ENCODE measurements around the gene HDAC9. TPM values are rescaled to one million over a fixed set of nuclear protein-coding genes. Genes with fewer than 3 reads are reported as not detected.

Gene HDAC9
- total RNA-seq, 1 donor from 2014 or later: 27.6 TPM

DNA sequence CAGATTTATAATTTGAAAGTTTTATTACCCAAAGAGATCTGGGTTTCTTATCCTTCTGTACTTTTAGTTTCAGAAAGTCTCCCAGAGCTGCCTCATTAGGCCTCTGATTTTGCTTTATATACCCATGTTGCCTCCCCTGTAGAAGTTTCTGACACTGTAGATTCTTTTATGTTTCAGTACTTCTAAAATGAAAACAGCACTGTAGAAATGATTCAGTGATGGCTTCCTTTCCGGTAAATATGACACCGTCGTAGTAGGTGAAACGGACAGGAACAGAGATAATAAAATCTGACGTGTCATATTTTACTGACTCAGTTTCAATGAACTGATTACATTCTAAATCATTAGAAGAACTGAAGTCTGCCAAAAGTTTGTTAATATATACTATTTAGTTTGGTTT lies 349.2 kb downstream of the HDAC9 start:
- no peaks in the 10 kb centered on the region for H3K4me1 ChIP-seq (ENCODE audit: insufficient read depth, low read length)
- no peak overlapping the region for H3K27ac Mint-ChIP-seq (ENCODE audit: unreplicated experiment)
- no peak overlapping the region for H3K4me2 ChIP-seq (ENCODE audit: low read length)
- H3K27me3 ChIP-seq (ENCODE audit: insufficient read depth, low read length): no peaks in the 10 kb centered on the region
- no peak overlapping the region for H3K9ac ChIP-seq (ENCODE audit: low read length)
- TF ChIP-seq, protein P1, sequence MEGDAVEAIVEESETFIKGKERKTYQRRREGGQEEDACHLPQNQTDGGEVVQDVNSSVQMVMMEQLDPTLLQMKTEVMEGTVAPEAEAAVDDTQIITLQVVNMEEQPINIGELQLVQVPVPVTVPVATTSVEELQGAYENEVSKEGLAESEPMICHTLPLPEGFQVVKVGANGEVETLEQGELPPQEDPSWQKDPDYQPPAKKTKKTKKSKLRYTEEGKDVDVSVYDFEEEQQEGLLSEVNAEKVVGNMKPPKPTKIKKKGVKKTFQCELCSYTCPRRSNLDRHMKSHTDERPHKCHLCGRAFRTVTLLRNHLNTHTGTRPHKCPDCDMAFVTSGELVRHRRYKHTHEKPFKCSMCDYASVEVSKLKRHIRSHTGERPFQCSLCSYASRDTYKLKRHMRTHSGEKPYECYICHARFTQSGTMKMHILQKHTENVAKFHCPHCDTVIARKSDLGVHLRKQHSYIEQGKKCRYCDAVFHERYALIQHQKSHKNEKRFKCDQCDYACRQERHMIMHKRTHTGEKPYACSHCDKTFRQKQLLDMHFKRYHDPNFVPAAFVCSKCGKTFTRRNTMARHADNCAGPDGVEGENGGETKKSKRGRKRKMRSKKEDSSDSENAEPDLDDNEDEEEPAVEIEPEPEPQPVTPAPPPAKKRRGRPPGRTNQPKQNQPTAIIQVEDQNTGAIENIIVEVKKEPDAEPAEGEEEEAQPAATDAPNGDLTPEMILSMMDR (IDR thresholded peaks at IDR 0.05; ENCODE audit: insufficient read depth, low read depth, low read length): no peak
- no peak for TF ChIP-seq EZH2 (IDR thresholded peaks at IDR 0.05; ENCODE audit: insufficient read depth, low read length)
- H4K20me1 ChIP-seq (ENCODE audit: insufficient read depth, low read length): no peaks in the 10 kb centered on the region
- H3K9me3 Mint-ChIP-seq (ENCODE audit: unreplicated experiment): no peaks in the 10 kb centered on the region
- no peak overlapping the region for H3K4me3 ChIP-seq (ENCODE audit: insufficient read depth, low read depth, low read length)
- no peaks in the 10 kb centered on the region for H3K9me3 ChIP-seq (ENCODE audit: insufficient read depth, low read depth, low read length)
- H3K4me3 Mint-ChIP-seq (ENCODE audit: unreplicated experiment): no peak overlapping the region
- DNase-seq (ENCODE audit: low read depth): no peak
- H3K4me1 Mint-ChIP-seq (ENCODE audit: low read depth, unreplicated experiment): no peaks in the 10 kb centered on the region
- H3K27ac ChIP-seq (ENCODE audit: low read depth, low read length): no peak overlapping the region
- H2AFZ ChIP-seq (ENCODE audit: low read depth, low read length): no peak overlapping the region
- H3K27me3 Mint-ChIP-seq (ENCODE audit: low read depth, unreplicated experiment): no peaks in the 10 kb centered on the region
- FAIRE-seq: no peak
- no peaks in the 10 kb centered on the region for H3K36me3 Mint-ChIP-seq (ENCODE audit: low read depth, unreplicated experiment)
- no peaks in the 10 kb centered on the region for H3K36me3 ChIP-seq (ENCODE audit: insufficient read depth, low read length)
- H3K79me2 ChIP-seq (ENCODE audit: insufficient read depth, low read length): no peaks in the 10 kb centered on the region

GRCh38 chr7:18845700-18846099 lies 350.2 kb downstream of the HDAC9 start:
- no peaks in the 10 kb centered on the region for H3K27me3 Mint-ChIP-seq (ENCODE audit: low read depth, unreplicated experiment)
- Histone ChIP-seq H3K36me3 (ENCODE audit: insufficient read depth, low read length) (no peaks in the 10 kb centered on the region), H4K20me1 (ENCODE audit: insufficient read depth, low read length) (no peaks in the 10 kb centered on the region), H3K4me1 (ENCODE audit: insufficient read depth, low read length) (no peaks in the 10 kb centered on the region), H2AFZ (ENCODE audit: low read depth, low read length) (no peak overlapping the region), H3K27ac (ENCODE audit: low read depth, low read length) (no peak overlapping the region), H3K4me2 (ENCODE audit: low read length) (no peak overlapping the region), H3K79me2 (ENCODE audit: insufficient read depth, low read length) (no peaks in the 10 kb centered on the region), H3K4me3 (ENCODE audit: insufficient read depth, low read depth, low read length) (no peak overlapping the region), H3K9ac (ENCODE audit: low read length) (no peak overlapping the region), H3K27me3 (ENCODE audit: insufficient read depth, low read length) (no peaks in the 10 kb centered on the region), H3K9me3 (ENCODE audit: insufficient read depth, low read depth, low read length) (no peaks in the 10 kb centered on the region)
- no peaks in the 10 kb centered on the region for H3K9me3 Mint-ChIP-seq (ENCODE audit: unreplicated experiment)
- DNase-seq (ENCODE audit: low read depth): no peak
- no peak overlapping the region for H3K4me3 Mint-ChIP-seq (ENCODE audit: unreplicated experiment)
- H3K36me3 Mint-ChIP-seq (ENCODE audit: low read depth, unreplicated experiment): no peaks in the 10 kb centered on the region
- TF ChIP-seq, protein P1 (IDR thresholded peaks at IDR 0.05; ENCODE audit: insufficient read depth, low read depth, low read length): no peak
- no peak for TF ChIP-seq EZH2 (IDR thresholded peaks at IDR 0.05; ENCODE audit: insufficient read depth, low read length)
- H3K27ac Mint-ChIP-seq (ENCODE audit: unreplicated experiment): no peak overlapping the region
- FAIRE-seq: no peak
- no peaks in the 10 kb centered on the region for H3K4me1 Mint-ChIP-seq (ENCODE audit: low read depth, unreplicated experiment)

- Histone ChIP-seq H3K4me1 (ENCODE audit: insufficient read depth, low read length) (no peaks in the 10 kb centered on the region), H3K27me3 (ENCODE audit: insufficient read depth, low read length) (no peaks in the 10 kb centered on the region), H3K9ac (ENCODE audit: low read length) (no peak overlapping the region), H2AFZ (ENCODE audit: low read depth, low read length) (no peak overlapping the region), H3K4me3 (ENCODE audit: insufficient read depth, low read depth, low read length) (no peak overlapping the region), H3K36me3 (ENCODE audit: insufficient read depth, low read length) (no peaks in the 10 kb centered on the region), H3K79me2 (ENCODE audit: insufficient read depth, low read length) (no peaks in the 10 kb centered on the region), H3K9me3 (ENCODE audit: insufficient read depth, low read depth, low read length) (no peaks in the 10 kb centered on the region), H4K20me1 (ENCODE audit: insufficient read depth, low read length) (no peaks in the 10 kb centered on the region), H3K4me2 (ENCODE audit: low read length) (no peak overlapping the region), H3K27ac (ENCODE audit: low read depth, low read length) (no peak overlapping the region)
- no peaks in the 10 kb centered on the region for H3K27me3 Mint-ChIP-seq (ENCODE audit: low read depth, unreplicated experiment)
- no peaks in the 10 kb centered on the region for H3K9me3 Mint-ChIP-seq (ENCODE audit: unreplicated experiment)
- FAIRE-seq: no peak
- no peaks in the 10 kb centered on the region for H3K36me3 Mint-ChIP-seq (ENCODE audit: low read depth, unreplicated experiment)
- no peak overlapping the region for H3K4me3 Mint-ChIP-seq (ENCODE audit: unreplicated experiment)
- no peaks in the 10 kb centered on the region for H3K4me1 Mint-ChIP-seq (ENCODE audit: low read depth, unreplicated experiment)
- no peak overlapping the region for H3K27ac Mint-ChIP-seq (ENCODE audit: unreplicated experiment)
- DNase-seq (ENCODE audit: low read depth): no peak
- TF ChIP-seq, protein P1 (IDR thresholded peaks at IDR 0.05; ENCODE audit: insufficient read depth, low read depth, low read length): no peak
- no peak for TF ChIP-seq EZH2 (IDR thresholded peaks at IDR 0.05; ENCODE audit: insufficient read depth, low read length)
Measured at GRCh38 chr7:18846765-18847215, 351.2 kb downstream of the HDAC9 start.

Data from astrocyte (in vitro differentiated cells and primary cell).